Stimulated activated CD4-positive, alpha-beta T cell treated with anti-CD3 and anti-CD28 coated beads, Interleukin-2, amount 100 ng/mL, for 4 hours (primary cell): Measurements from ENCODE around the gene PLA2G2E.
"Not testable (repeated sequence)": the region's sequence is repeated elsewhere in the genome, so short reads cannot be mapped to it uniquely, and the experiment has no call there.

ENCODE experiments used
- DNase-seq: peaks from one replicate; pipeline ENCODE4 v3.0.0-alpha.2; 2020; ENCODE audit warnings: low read depth

Gene PLA2G2E

DNA sequence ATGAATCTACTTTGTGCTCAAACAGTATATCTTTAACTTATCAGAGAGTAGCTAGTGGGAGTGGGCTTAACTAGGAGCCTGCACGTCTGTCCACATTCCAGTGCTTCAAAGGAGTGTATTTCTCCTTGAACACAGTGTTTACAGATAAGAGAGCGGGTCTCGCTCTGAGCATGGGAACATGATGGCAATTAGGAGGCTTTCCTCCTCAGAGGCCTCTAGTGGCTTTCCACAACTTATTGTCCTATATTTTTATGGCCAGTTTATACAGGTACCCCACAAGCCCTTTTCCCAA lies 3.7 kb upstream of the PLA2G2E start:
- DNase-seq = not testable (repeated sequence)

GRCh38 chr1:19926296-19927129 lies 3.1 kb upstream of the PLA2G2E start:
- no peak for DNase-seq

GRCh38 chr1:19925342-19926070 lies 2.1 kb upstream of the PLA2G2E start:
- no peak for DNase-seq

GRCh38 chr1:19923953-19924346 lies 533 bp upstream of the PLA2G2E start:
- no peak for DNase-seq

- DNase-seq = no peak
These were observed 1.3 kb downstream of the PLA2G2E start for GRCh38 chr1:19922015-19922688.

DNA sequence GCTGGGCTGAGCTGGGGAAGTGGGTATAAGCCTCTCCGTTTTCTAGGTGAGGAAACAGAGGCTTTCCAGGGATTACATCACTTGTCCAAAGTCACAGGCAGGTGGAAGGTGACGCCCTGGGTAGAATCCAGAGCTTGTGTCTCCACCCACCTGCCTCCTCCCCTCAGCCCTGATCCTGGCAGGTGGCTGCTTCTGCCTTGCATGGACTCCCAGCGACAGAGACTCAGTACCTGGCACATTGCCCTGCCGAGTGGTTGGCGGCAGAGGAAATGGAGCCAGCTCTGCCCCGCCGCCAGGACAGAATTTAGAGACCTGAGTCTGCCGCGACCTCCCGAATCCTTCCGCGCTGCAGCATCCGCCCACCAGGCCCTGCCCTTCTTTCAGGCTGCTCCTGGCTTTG lies 2.1 kb downstream of the PLA2G2E start:
- no peak for DNase-seq

DNA sequence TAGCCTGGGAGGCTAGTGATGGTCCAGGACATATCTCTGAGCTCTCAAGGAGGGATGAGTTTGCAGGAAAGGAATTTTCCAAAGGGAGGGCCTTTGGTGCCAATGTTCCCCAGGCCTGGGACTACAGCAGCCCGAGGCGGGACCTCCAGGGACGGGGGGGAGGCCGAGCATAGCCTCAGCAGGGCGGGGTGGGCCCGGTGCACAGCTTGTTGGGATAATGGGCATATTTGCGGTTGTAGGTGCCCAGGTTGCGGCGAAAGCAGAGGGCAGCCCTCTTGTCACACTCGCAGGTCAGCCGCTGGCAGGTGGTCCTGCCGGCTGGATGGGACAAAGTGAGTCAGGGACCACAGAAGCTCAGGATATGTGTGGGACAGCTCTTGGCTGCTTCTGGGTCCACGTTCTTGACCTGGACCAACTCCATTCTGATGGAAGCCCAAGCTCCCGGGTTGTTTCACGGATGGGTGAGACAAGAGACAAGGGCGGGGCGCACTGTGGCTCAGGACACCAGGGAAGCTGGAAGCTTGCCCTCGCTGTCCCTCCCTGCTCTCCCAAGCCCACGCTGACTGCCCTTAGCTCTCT lies 3.2 kb downstream of the PLA2G2E start:
- DNase-seq = no peak

GRCh38 chr1:19918057-19918456 lies 5.4 kb downstream of the PLA2G2E start:
- peak; percentile 71 for DNase-seq

- DNase-seq = no peak
These were observed 12.8 kb downstream of the PLA2G2E start for GRCh38 chr1:19910650-19911049.

DNA sequence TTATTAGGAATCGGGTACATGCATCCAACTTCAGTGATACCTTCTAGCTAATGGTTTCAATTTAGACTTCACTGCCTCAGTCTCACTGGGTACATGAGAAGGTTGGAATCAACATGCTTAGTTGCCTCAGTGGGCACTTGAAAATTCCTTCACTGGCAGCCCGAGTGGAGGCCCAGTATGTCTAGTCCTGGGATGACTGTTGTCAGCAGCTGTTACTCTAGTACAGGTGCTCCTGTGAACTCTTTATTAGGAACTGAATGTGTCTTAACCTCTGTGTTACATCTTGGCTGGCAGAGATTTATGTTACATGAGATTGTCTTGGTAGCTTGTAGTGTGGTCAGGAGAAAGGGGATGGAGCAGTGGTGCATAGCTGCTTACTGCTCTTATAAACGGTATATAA lies 13.4 kb downstream of the PLA2G2E start:
- DNase-seq = no peak

DNA sequence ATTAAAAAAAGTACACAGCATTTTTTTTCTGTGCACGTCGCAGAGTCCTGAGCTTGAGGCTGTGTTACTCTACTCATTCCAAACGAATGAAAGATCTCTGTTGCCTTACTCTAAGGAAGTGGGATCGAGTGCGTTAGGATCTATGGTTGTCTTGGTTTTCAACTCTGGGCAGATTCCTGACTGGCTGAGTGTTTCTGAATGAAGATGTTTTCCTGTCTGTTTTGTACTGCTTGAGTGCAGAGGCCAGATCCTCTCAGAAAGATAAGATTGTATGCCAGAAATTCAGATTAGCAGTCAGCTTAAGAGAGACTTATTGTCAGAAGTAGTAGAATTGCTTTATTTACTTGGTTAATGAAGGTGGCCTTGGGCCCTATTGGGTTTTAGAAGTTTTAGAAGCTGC lies 14.0 kb downstream of the PLA2G2E start:
- no peak for DNase-seq

- no peak for DNase-seq
These were observed 16.0 kb downstream of the PLA2G2E start for GRCh38 chr1:19907456-19907855.

- DNase-seq = no peak
These were observed 19.8 kb downstream of the PLA2G2E start for GRCh38 chr1:19903621-19904020.

DNA sequence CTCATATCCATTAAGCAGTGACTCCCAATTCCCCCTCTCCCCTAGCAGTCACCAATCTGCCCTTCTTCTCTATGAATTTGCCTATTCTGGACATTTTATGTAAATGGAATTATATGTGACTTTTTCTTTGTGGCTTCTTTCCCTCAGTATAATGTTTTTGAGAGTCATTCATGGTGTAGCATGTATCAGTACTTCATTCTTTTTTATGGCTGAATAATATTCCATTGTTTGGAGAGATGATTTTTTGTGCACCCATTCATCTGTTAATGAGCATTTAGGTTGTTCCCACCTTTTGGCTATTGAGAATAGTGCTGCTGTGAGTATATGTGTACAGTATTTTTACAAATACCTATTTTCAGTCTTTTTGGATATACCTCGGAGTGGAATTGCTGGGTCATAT lies 21.8 kb downstream of the PLA2G2E start:
- no peak for DNase-seq

- no peak for DNase-seq
These were observed 29.2 kb downstream of the PLA2G2E start for GRCh38 chr1:19894218-19894617.

DNA sequence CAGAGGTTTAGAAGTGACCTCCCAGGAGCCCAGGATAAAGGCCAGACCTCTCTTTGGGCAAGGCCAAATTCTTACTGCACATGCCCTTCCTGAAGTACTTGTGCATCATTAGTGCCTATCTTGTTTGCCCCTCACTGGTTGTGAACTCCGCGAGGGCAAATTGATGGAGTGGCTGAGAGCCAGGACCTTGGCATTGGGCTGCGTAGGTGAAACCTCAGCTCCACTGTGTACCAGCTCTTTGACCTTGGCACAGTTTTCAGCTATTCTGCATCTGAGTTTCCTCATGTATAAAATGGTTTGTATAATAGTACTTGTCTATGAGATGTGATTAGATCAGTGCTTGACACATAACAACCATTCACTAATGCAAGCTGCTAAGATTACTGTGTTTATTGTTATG lies 29.7 kb downstream of the PLA2G2E start:
- no peak for DNase-seq

- no peak for DNase-seq
These were observed 30.7 kb downstream of the PLA2G2E start for GRCh38 chr1:19892628-19893168.

- DNase-seq = no peak
These were observed 31.3 kb downstream of the PLA2G2E start for GRCh38 chr1:19892129-19892528.

DNA sequence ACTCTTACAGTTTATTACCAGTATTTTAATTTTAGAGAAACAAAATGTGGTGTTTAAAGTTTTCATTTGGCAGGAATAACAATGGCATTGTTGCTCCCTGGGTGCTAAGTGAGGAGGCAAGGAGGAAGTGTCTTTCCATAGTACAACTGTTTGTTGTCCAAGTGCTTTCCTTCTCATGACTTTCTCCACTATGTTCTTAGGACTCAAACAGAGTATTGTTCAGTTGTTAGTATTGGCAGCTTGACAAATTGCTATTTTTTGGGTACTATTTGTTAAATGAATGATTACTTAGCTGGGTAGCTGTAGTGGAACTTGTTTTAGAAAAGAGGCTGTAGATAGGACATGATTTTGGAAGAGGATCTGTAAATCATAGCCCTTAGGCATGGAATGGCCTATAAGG lies 33.8 kb downstream of the PLA2G2E start:
- DNase-seq = no peak

DNA sequence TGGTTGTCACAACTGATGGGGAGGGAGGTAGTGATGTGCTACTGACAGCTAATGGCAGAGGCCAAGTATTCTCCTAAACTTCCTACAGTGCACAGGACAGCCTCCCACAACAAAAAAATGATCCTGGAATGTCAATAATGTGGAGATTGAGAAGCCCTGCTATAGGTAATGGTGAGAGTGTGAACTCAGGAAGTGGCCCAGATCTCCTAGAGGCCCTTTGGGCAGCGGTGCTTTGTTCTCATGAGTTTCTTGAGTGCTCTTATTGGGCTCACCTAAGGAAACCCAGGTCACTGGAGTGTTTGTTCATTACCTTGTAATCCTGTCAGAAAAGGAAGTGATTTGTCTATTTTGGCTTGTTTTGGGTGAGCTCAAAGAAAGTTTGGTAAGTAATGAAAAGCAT lies 35.3 kb downstream of the PLA2G2E start:
- DNase-seq = no peak

DNA sequence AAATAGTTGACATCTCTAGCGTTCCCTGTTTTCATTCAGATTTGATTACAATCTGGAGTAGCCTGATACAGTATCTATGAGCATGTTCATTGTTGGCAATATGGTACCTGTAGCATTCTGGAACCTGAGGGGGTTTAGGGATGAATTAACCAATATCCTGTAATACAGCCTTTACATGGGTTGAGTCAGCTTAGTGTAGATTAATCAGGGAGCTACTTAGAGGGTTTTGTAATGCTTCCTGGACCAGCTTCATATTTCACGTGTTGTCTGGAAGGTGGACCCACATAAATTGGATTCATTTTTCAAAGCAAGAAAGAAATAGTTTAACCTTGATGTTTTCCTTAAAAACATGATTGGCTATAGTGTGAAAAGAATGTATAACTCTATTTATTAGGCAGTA lies 37.6 kb downstream of the PLA2G2E start:
- DNase-seq = no peak

DNA sequence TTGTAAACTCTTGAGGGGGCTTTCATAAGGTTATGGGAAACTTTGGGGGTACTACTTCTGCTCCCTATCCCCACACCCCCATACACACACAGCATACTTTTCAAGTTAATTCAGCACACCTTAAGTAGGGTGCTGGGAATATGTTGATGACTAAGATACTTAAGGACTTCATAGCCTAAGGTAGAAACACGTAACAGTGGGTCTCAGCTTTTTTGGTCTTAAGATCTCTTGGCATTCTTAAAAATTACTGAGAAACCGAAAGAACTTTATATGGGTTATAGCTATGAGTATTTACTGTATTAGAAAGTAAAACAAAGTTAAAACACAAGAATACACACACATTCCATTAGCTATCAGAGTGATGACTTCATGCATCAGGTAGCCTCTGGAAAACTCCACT lies 39.1 kb downstream of the PLA2G2E start:
- DNase-seq = no peak
